GM21619 (cell line): ENCODE measurements around the gene SIGLEC15.

ENCODE experiments used
- ATAC-seq: cut with Tn5 transposase; IDR thresholded peaks from one replicate; pipeline ENCODE4 v1.9.1; 2021; ENCODE audit not compliant: unreplicated experiment

SIGLEC15 gene

GRCh38 chr18:45874491-45875184, 49.2 kb downstream of the SIGLEC15 start:
- peak; percentile 93 for ATAC-seq

GRCh38 chr18:45876161-45876560, 50.7 kb downstream of the SIGLEC15 start:
- no peak for ATAC-seq

GRCh38 chr18:45877403-45877802, 51.9 kb downstream of the SIGLEC15 start:
- no peak for ATAC-seq

GRCh38 chr18:45879681-45880655, 54.5 kb downstream of the SIGLEC15 start:
- ATAC-seq, result peak; percentile 84

- no peak for ATAC-seq
Measured at GRCh38 chr18:45880876-45881558, 55.5 kb downstream of the SIGLEC15 start.

GRCh38 chr18:45887585-45887984, 62.1 kb downstream of the SIGLEC15 start:
- no peak for ATAC-seq

GRCh38 chr18:45889419-45890064, 64.1 kb downstream of the SIGLEC15 start:
- ATAC-seq, result no peak

- no peak for ATAC-seq
Measured at GRCh38 chr18:45890606-45891005, 65.1 kb downstream of the SIGLEC15 start.

GRCh38 chr18:45891806-45892205, 66.3 kb downstream of the SIGLEC15 start:
- no peak for ATAC-seq
